HG03432 (cell line): ENCODE data around the gene MAPK8IP3.

ENCODE experiments used
- ATAC-seq: cut with Tn5 transposase; IDR thresholded peaks from one replicate; pipeline ENCODE4 v1.9.1; 2021; ENCODE audit warnings: mild to moderate bottlenecking, moderate library complexity; ENCODE audit not compliant: unreplicated experiment

MAPK8IP3 gene

DNA sequence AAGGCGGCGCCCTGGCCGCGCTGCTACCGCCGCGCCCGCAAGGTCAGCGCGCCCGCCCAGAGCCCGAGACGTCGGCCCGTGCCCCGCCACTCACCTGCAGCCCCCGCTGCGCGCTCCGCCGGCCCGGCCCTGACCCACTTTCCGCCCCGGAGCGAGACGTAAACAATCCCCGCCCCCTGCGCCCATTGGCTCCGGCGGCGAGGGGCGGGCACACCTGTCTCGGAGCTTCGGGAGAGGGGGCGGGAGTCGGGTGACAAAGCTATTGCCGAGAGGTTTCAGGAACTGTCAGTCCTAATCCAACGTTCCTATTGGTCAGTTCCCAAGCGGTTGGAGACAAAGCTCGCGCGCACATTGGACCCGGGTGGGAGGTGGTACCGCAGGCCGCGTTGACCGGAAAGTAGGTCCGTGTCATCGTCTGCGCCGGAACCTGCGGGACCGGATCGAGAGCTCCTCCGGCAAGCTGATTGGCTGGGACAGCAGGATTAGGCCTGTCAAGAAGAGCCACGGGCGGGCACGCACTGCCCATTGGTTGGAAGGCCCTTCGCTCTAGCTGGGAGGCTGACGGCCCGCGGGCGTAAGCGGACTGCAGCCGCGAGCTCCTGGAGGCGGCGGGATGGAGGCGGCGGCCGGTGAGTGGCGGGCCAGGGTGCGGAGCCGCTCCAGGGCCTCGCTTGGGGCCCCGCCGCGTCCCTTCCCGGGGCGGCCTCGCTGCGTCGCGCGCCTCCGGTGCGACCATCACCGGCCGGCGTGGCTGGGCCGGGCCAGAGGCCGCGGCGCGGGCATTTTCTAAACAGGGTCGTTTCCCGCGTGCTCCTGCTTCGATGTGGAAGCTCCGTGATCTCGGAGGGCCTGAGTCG, 76.6 kb downstream of the MAPK8IP3 start, which contains the start of the genes NUBP2 and SPSB3:
Gene NUBP2, plus strand, starts transcription at position 553 of the 857 bp plus-strand sequence. Its CDS starts 61 bp downstream, at position 614.
Gene SPSB3, minus strand, starts transcription at position 164 of the 857 bp plus-strand sequence. CDS start 1,088 bp downstream, outside the sequence.
- ATAC-seq, result peak; percentile 78

- ATAC-seq, result no peak
Observed at GRCh38 chr16:1784977-1785845, 79.2 kb downstream of the MAPK8IP3 start.

DNA sequence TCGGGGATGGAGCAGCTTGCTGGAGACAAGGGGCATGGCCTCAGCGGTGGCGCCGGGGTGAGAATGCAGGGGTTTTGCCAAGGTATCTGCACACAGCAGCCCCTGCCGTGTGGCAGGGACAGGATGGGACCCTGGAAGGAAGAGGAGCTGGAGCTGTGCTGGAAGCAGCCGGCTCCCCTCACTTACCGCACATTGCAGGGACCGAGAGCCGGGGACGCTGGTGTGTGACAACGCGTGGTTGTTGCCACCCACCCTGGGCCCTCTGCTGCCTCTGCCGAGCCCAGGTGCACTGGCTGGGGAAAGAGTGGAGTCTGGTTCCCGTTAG, 79.8 kb downstream of the MAPK8IP3 start:
- ATAC-seq, result no peak

DNA sequence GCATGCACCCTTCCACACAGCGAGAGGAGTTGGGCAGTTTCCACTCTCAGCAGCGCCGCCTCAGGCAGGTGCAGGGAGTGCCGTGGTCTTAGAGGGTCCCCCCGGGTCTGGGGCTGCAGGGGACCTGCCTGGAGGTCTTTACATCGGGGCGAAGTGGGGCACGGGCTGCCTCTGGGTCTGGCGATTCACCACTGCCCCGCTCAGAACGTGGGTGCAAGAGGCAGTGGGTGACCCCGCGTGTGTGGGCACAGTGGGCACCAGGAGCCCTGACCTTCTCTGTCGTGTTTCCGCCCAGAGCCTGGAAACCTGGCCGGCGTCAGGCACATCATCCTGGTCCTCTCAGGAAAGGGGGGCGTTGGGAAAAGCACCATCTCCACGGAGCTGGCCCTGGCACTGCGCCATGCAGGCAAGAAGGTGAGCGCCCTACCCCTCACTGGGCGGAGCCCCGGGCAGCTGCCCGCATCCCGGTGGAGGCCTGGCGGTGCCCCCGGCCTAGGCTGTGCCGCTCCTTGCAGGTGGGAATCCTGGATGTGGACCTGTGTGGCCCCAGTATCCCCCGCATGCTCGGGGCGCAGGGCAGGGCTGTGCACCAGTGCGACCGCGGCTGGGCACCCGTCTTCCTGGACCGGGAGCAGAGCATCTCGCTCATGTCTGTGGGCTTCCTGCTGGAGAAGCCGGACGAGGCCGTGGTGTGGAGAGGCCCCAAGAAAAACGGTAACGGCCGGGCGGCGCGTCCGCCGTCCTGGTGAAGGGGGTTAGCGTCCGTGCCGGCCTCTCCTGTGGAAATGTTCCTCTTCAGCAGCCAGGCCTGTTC, 80.5 kb downstream of the MAPK8IP3 start:
- no peak for ATAC-seq

DNA sequence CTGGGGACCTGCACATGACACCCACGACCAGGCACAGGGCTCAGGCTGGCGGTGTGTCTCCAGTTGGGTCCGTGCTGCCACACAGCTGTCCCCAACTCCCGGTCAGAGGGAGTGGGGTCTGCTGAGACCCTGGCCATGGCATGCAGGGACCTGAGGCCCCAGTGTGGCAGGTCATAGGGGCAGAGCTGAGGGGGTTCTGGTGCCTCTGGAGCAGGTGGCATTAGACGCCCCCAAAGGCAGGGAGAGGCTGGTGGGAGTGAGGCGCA, 81.0 kb downstream of the MAPK8IP3 start:
- ATAC-seq, result no peak

DNA sequence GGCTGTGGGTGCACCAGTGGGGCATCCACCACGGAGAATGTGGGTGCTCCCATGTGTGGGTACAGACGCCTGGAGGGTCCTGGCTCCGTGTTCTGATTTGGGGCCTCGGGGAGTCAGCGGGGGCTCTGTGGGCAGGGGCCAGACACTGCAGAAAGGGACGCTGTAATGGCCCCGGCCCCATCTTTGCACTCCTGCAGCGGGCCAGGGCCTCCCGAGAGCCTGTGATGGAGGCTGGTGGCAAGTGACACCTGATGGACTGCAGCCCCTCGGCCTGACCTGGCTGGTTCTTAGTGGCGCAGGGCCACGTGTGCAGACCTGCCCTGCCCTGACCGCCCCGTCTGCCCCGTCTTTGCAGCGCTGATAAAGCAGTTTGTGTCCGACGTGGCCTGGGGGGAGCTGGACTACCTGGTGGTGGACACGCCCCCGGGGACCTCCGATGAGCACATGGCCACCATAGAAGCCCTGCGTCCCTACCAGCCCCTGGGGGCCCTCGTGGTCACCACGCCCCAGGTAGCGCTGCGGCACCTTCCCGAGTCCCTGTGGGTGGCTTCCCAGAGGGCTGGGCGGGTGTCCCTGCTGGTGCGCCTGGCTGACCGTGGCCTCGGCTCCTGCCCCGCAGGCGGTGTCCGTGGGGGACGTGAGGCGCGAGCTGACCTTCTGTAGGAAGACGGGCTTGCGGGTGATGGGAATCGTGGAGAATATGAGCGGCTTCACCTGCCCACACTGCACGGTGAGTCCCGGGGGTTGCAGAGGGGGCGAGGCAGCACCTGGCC, 81.5 kb downstream of the MAPK8IP3 start:
- no peak for ATAC-seq

GRCh38 chr16:1788095-1788707, 82.2 kb downstream of the MAPK8IP3 start:
- ATAC-seq, result no peak

DNA sequence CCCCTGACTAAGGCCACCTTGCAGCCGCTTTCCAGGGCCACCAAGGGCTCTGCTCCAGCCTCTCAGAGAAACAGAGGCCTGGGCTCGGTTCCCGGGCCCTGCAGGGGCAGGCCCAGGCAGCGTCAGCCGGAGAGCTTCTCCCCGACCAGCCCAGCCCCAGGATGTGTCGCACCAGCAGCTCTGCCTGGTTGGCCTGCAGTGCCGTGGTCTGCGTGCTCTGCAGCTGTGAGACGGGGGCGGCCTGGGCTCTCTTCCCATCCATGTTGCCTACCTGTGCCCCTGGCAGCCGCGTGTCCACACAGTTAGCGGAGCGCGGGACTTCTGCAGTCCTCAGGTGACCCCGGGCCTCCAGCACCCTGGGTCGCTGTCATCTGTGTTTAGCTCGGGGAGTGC, 82.7 kb downstream of the MAPK8IP3 start:
- no peak for ATAC-seq

DNA sequence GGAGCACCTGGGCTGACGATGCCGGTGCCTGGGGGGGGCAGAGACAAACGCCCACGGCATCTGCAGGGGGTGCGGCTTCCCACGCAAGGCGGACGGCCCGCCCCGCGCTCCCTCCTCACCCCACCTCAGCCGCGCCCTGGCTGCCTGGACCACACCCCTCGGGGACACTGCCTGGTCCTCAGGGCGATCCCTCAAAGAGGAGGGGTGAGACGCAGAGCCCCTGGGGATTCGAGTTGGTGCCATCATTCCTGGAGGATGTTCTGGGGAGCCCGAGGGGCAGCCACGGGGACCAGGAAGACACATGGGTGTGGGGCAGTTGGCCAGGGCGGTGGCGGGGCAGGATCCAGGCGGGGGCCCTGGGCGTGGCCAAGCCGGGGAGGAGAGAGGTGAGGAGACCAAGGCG, 83.6 kb downstream of the MAPK8IP3 start:
- no peak for ATAC-seq

DNA sequence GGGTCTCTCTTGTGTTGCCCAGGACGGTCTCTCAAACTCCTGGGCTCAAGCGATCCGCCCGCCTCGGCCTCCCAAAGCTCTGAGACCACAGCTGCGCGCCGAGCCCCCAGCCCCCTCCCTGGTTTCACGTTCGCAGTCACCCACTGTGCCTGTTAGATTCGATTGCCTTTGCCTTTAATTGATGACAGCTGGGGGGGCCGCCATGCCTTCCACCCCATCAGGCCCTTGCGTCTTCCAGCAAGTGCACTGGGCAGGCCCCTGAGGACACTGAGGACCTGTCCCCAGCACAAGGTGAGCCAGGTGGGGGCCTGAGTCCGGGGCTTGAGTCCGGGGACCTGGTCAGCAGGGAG, 84.2 kb downstream of the MAPK8IP3 start:
- no peak for ATAC-seq

DNA sequence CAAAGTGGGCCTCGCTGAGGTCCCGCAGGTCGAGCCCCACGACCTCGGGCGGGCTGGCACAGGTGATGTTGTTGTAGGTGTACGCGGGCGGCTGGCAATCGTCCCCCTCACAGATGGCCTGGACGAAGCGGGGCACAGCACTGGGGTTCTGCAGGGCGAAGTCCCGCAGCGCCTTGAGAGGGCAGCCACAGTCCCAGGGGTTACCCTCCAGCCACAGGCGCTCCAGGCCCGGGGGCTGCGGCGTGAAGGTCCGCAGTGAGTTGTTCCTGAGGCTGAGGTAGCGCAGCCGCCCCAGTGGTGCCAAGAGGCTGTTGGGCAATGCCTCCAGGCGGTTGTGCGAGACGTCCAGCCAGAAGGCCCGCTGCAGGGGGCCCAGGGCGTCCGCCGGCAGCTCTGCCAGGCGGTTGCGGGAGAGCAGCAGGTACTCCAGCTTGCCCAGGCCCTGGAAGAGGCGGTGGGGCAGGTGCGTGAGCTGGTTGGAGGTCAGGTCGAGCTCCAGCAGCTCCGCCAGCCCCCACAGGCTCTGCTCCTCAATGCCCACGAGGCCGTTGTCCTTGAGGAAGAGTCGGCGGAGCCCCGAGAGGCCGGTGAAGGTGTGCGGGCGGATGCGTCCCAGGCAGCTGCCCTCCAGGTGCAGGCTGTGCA, 84.7 kb downstream of the MAPK8IP3 start:
- no peak for ATAC-seq

DNA sequence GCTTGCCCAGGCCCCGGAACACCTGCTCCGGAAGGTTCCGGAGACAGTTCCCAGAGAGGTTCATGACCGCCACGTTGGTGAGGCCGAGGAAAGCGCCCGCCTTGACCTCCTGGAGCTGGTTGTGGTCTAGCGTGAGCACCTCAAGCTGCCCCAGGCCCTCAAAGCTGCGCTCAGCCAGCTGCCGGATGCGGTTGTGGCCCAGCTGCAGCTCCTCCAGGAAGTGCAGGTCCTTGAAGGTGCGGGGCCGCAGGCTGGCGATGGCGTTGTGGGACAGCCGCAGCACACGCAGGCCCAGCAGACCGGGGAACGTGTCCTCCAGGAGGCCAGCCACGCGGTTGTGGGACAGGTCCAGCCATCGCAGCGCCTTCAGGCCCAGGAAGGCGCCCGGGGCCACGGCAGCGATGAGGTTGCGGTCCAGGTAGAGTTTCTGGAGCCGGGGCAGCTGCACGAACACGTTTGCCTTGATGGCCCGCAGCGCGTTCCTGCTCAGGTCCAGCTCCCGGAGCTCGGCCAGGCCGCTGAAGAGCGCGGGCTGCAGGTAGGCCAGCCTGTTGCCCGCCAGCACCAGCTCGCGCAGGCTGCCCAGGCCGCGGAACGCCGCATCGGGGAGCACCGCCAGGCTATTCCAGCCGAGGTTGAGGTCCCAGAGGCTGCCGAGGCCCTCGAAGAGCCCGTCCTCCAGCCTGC, 85.4 kb downstream of the MAPK8IP3 start:
- no peak for ATAC-seq

- no peak for ATAC-seq
Observed at GRCh38 chr16:1791943-1792812, 86.2 kb downstream of the MAPK8IP3 start.

GRCh38 chr16:1792836-1793577, 87.0 kb downstream of the MAPK8IP3 start:
- ATAC-seq, result no peak

DNA sequence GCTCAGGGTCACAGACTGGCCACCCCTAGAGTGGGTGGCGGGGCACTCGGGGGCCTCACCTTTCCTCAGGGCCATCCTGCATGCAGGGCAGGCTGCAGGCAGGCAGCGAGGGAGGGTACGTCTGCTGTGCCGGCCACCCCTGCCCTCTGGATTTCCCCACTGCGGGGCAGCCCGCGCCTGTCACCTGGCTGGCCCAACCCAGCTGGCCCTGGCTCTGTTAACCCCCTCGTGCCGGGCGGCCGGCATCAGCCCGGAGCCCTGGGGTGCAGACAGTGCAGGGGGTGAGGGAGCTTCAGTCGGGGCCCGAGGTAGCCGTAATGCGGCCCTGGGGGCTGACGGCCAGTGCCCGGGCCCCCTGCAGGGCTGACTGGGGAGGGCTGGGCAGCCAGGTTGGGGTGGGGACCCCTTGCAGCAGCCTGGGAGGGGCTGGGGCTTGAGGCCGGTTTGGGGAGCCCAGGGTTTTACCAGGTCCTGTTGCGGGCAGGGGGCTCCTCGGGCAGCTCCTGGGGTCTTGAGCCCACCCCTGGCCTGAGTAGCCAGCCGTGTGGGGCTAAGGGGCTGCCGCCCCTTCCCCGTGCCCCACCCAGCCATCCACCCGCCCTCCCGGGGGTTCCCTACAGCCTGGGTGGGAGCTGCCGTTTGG, 87.7 kb downstream of the MAPK8IP3 start, which contains the start of gene IGFALS:
Gene IGFALS, minus strand, starts transcription at position 128 of the 643 bp plus-strand sequence. Its CDS starts 53 bp downstream, at position 75.
- ATAC-seq, result no peak

DNA sequence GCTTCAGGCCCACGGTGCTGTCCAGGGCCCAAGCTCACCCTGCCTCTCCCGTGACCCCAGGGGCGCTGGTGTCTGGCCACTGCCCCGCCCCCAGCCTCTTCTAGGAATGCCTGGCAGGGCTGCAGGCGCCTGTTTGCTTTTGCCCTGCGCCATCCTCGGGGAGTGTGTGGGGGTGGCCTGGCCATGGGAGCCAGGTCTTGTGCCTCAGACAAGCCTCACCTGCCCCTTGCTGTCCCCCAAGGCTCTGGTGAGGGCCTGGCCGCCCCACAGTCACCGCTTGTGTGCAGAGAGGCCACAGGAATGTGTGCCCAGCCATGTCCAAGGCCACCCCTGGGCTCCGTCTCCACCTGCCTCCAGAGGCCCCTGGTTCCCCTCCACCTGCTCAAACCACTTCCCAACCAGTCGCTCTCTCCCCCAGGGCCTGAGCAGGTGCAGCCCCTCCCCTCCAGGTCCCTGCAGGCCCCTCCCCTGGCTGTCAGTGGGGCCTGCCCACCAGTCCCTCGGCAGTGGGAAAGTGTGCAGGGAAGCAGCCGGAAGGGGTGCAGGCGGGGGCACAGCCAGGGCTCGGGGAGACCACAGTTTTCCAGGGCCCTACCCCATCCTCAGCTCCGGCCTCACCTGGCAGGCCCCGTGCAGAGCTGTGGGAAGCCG, 88.4 kb downstream of the MAPK8IP3 start:
- ATAC-seq, result no peak
